K562 (cell line): Measurements from ENCODE around the gene RNF223. TPM values are rescaled to one million over a fixed set of nuclear protein-coding genes. Genes with fewer than 3 reads are reported as not detected.
A peak's percentile ranks its signal among the peaks of the same experiment; 100 is the strongest.

Experiments
- ATAC-seq: fragments of 200-7000 bp; cut with Tn5 transposase; 3 replicates; pipeline ENCODE4 v1.9.1; 2020; ENCODE audit warnings: moderate library complexity
- BruUV-seq: library from RNA; stranded (reverse); fragments of 400-500 nt; replicated peaks from 2 replicates; lab custom pipeline; 2021; lab: Mats Ljungman, UMichigan
- CTCF ChIA-PET: fragments of 300-600 bp; formaldehyde crosslinking; extraction: SDS; loops from one replicate; lab custom pipeline; 2021; ENCODE audit warnings: low intra/inter-chr PET ratio; lab: Yijun Ruan, JAX
- POLR2A ChIA-PET: fragments of 300-600, 350-650 bp; sonication (Branson Sonifier 250); formaldehyde crosslinking; extraction: SDS; loops from one replicate; lab custom pipeline; 2021; ENCODE audit warnings: antibody characterized with exemption, inconsistent platforms; lab: Yijun Ruan, JAX
- DNase-seq, 4 experiments: peaks; one replicate each; pipeline versions ENCODE4 v3.0.0 to v3.0.0-alpha.2; 2011 to 2018; ENCODE audit warnings: low spot score in 3 of 4, mixed read lengths in 3 of 4; ENCODE audit errors: extremely low read depth in 1 of 4
- FAIRE-seq: peaks from 2 replicates; lab custom pipeline; 2011; peaks lifted over from hg19 to GRCh38; lab: Jason Lieb, UNC
- H2AFZ ChIP-seq: 2 replicates; pipeline ENCODE4 v1.6.0; 2011; ENCODE audit warnings: low read depth, low read length, control low read depth, inconsistent platforms
- H3K27ac ChIP-seq: fragments of 200-600 bp; 3 replicates; pipeline ENCODE4 v1.8.0; 2011; ENCODE audit warnings: low read depth, mild to moderate bottlenecking, control low read depth, inconsistent platforms, low read length, moderate library complexity, mixed read lengths; ENCODE audit errors: extremely low read depth
- H3K27me3 ChIP-seq, 2 experiments: fragments of 300-600 bp in 1 of 2; 2 replicates in 1 of 2; 3 replicates in 1 of 2; pipeline versions ENCODE4 v1.6.0 to v1.8.0; 2011; ENCODE audit warnings: inconsistent platforms in 2 of 2, low read length in 2 of 2, mild to moderate bottlenecking in 1 of 2, mixed read lengths in 1 of 2, moderate library complexity in 1 of 2; ENCODE audit not compliant: control insufficient read depth in 2 of 2, insufficient read depth in 2 of 2
- H3K36me3 ChIP-seq: fragments of 300-600 bp; 3 replicates; pipeline ENCODE4 v1.8.0; 2011; ENCODE audit warnings: mild to moderate bottlenecking, low read length, inconsistent platforms; ENCODE audit not compliant: control insufficient read depth, insufficient read depth
- H3K4me1 ChIP-seq, 2 experiments: fragments of 200-600 bp in 1 of 2; replicated peaks in 1 of 2; 2 replicates in 1 of 2; 3 replicates in 1 of 2; pipeline versions ENCODE4 v1.5.1 to v1.8.0; 2011; ENCODE audit warnings: inconsistent platforms in 2 of 2, low read length in 2 of 2, mild to moderate bottlenecking in 1 of 2, mixed read lengths in 1 of 2, moderate library complexity in 1 of 2; ENCODE audit not compliant: control insufficient read depth in 2 of 2, insufficient read depth in 2 of 2
- H3K4me2 ChIP-seq: 2 replicates; pipeline ENCODE4 v1.6.1; 2011; ENCODE audit warnings: low read length, control low read depth, inconsistent platforms, mixed read lengths; ENCODE audit not compliant: insufficient read depth
- H3K4me3 ChIP-seq: fragments of 200-600 bp; sonication (generic), shearing (Covaris generic); 2 replicates; pipeline ENCODE4 v1.5.1; 2016; ENCODE audit warnings: control low read depth, inconsistent platforms
- H3K79me2 ChIP-seq: fragments of 200-600 bp; 3 replicates; pipeline ENCODE4 v1.8.0; 2011; ENCODE audit warnings: low read length, inconsistent platforms; ENCODE audit not compliant: control insufficient read depth, insufficient read depth
- H3K9ac ChIP-seq, 2 experiments: 2 replicates each; pipeline versions ENCODE4 v1.6.0 to v1.6.1; 2011; ENCODE audit warnings: low read depth in 2 of 2, low read length in 2 of 2, control low read depth in 1 of 2, inconsistent platforms in 1 of 2, mild to moderate bottlenecking in 1 of 2, mixed read lengths in 1 of 2; ENCODE audit not compliant: insufficient read depth in 1 of 2
- H3K9me1 ChIP-seq: one replicate; pipeline ENCODE4 v1.6.0; 2011; ENCODE audit warnings: inconsistent platforms, mild to moderate bottlenecking, low read length, moderate library complexity; ENCODE audit not compliant: control insufficient read depth, insufficient read depth
- H3K9me3 ChIP-seq: replicated peaks from 2 replicates; pipeline ENCODE4 v1.5.1; 2011; ENCODE audit warnings: low read depth, low read length, inconsistent platforms; ENCODE audit not compliant: control insufficient read depth, insufficient read depth
- H4K20me1 ChIP-seq: replicated peaks from 2 replicates; pipeline ENCODE4 v1.6.1; 2011; ENCODE audit warnings: low read length, inconsistent platforms, mixed read lengths; ENCODE audit not compliant: control insufficient read depth, insufficient read depth
- BMI1 ChIP-seq: fragments of 150-350 bp; IDR thresholded peaks from 2 replicates; pipeline ENCODE4 v1.6.1; 2014; ENCODE audit warnings: low read length
- HNRNPL ChIP-seq: fragments of 200-400 bp; formaldehyde crosslinking; IDR thresholded peaks from 2 replicates; pipeline ENCODE4 v1.6.1; 2017; ENCODE audit warnings: low read depth, mild to moderate bottlenecking, low read length
- JUN ChIP-seq, 2 experiments: sonication (generic) in 1 of 2; formaldehyde crosslinking in 1 of 2; IDR thresholded peaks; 2 replicates each; pipeline versions ENCODE4 v1.6.1 to v1.8.0; 2012 to 2022; ENCODE audit warnings: borderline replicate concordance in 2 of 2, mild to moderate bottlenecking in 2 of 2, improper control_type of control experiment in 1 of 2, low read depth in 1 of 2, low read length in 1 of 2, missing genetic modification reagents in 1 of 2
- POLR2AphosphoS2 ChIP-seq: IDR thresholded peaks from 2 replicates; pipeline ENCODE4 v1.6.1; 2012; ENCODE audit warnings: low read length, improper control_type of control experiment
- POLR2G ChIP-seq: fragments of 200-400 bp; formaldehyde crosslinking; IDR thresholded peaks from 2 replicates; pipeline ENCODE4 v1.6.1; 2017; ENCODE audit warnings: low read depth, mild to moderate bottlenecking, antibody characterized with exemption, low read length, moderate library complexity
- RBFOX2 ChIP-seq: fragments of 200-400 bp; formaldehyde crosslinking; IDR thresholded peaks from 2 replicates; pipeline ENCODE4 v1.6.1; 2017; ENCODE audit warnings: low read depth, mild to moderate bottlenecking, low read length, moderate library complexity
- RBM14 ChIP-seq: fragments of 200-400 bp; formaldehyde crosslinking; IDR thresholded peaks from 2 replicates; pipeline ENCODE4 v1.6.1; 2018; ENCODE audit warnings: low read depth, mild to moderate bottlenecking, low read length, moderate library complexity, borderline replicate concordance; ENCODE audit not compliant: insufficient read depth
- ZBTB33 ChIP-seq: sonication (generic); formaldehyde crosslinking; IDR thresholded peaks from 2 replicates; pipeline ENCODE4 v1.8.1; 2023; ENCODE audit warnings: mild to moderate bottlenecking, missing genetic modification reagents
- ZNF778 ChIP-seq: fragments of 450-650 bp; formaldehyde crosslinking; IDR thresholded peaks from 2 replicates; pipeline ENCODE4 v1.4.0; 2020; ENCODE audit warnings: mild to moderate bottlenecking, moderate library complexity
- WGBS: fragments of 100-300 bp; shearing (Covaris generic); methylation state at CpG from one replicate; pipeline ENCODE4 v1.1.6; 2016; ENCODE audit warnings: low coverage, mixed read lengths; ENCODE audit not compliant: insufficient coverage; ENCODE audit errors: missing lambda C conversion rate; 5-methylcytosine and 5-hydroxymethylcytosine counted together
- in situ Hi-C: fragments of 300-500 bp; cut with MboI; formaldehyde crosslinking; loops from 4 replicates; pipeline ENCODE4 v1.15.0; 2018; ENCODE audit warnings: inconsistent platforms, mixed read lengths
- intact Hi-C: fragments of 100-400 bp; cut with micrococcal nuclease; formaldehyde crosslinking; loops from 2 replicates; pipeline ENCODE4 v1.14.2; 2022
- polyA plus RNA-seq, 8 experiments: library from polyadenylated mRNA; depleted of rRNA in 4 of 8; stranded (reverse) in 5 of 8; unstranded in 3 of 8; fragments of >200 nt; fragmentation: Nextera tagmentation in 2 of 8; fragmentation: Illumina TruSeq in 1 of 8; extraction: Ambion mirVana in 2 of 8; extraction: Trizol in 1 of 8; gene quantifications; 2 replicates each; pipeline versions ENCODE4 v1.2.1 to v1.2.3, GENCODE V29; 2011 to 2014; ENCODE audit warnings: inconsistent platforms in 1 of 8, missing spikeins in 1 of 8
- total RNA-seq, 7 experiments: library from RNA; depleted of rRNA in 6 of 7; stranded (reverse); fragments of >200 nt in 6 of 7; fragmentation: Illumina TruSeq in 2 of 7; extraction: Trizol in 2 of 7; gene quantifications; 2 replicates each; pipeline versions ENCODE4 v1.2.1 to v1.2.3, GENCODE V29; 2011 to 2021; ENCODE audit warnings: low replicate concordance in 1 of 7

Gene RNF223
- total and polyA plus RNA-seq, 9 of the 15 experiments (the other 6 are each of a cell fraction or from before 2014, with no cell fraction given) = 0.04 to 0.32 TPM; not detected in 7

GRCh38 chr1:1034439-1034781, 39.7 kb downstream of the RNF223 start:
- no peak for ATAC-seq
- POLR2A ChIA-PET = no interaction called here

More at GRCh38 chr1:1034439-1034781, 39.7 kb downstream of the RNF223 start:
- FAIRE-seq = no peak
- H3K4me2 ChIP-seq = no peak overlapping the region
- no peaks in the 10 kb centered on the region for H3K27me3 ChIP-seq
- H2AFZ ChIP-seq = no peak overlapping the region
- 98% methylated on average over 7 of the region's 30 CpGs for WGBS
- H3K4me3 ChIP-seq = no peak overlapping the region
- H3K27ac ChIP-seq = no peak overlapping the region
- CTCF ChIA-PET = no interaction called here
- no peaks in the 10 kb centered on the region for H3K9me1 ChIP-seq
- in situ Hi-C loops = no loop called here
- H3K4me1 ChIP-seq = peaks cover 0 to 74% of the 10 kb centered on the region in 2 experiments; a peak in 3 of 5 replicates
- no peak for DNase-seq
- no peak for TF ChIP-seq POLR2AphosphoS2
- peak; percentile 17; the same call in 1 of the 2 replicates for TF ChIP-seq RBFOX2
- TF ChIP-seq ZBTB33 = peak; percentile 95
- TF ChIP-seq RBM14 = 0 out of 2 replicates have a peak, but pooled peaks have one; percentile 52
- TF ChIP-seq ZNF778 (CRISPR knock-in tag) = no peak
- TF ChIP-seq JUN (IDR thresholded peaks at IDR 0.05; ENCODE audit: borderline replicate concordance, low read depth, low read length) = no peak
- TF ChIP-seq JUN (CRISPR knock-in tag; IDR thresholded peaks at IDR 0.05; ENCODE audit: borderline replicate concordance) = no peak
- peak; percentile 27; the same call in 1 of the 2 replicates for TF ChIP-seq HNRNPL
- no peak for TF ChIP-seq BMI1
- peak; percentile 55 for TF ChIP-seq POLR2G
- intact Hi-C loops = no loop called here
- H3K79me2 ChIP-seq = no peaks in the 10 kb centered on the region; the same call in 2 of the 3 replicates
- no peak overlapping the region for H3K9ac ChIP-seq
- BruUV-seq = no TSS peak
- no peaks in the 10 kb centered on the region for H3K9me3 ChIP-seq
- peaks cover 28% of the 10 kb centered on the region for H4K20me1 ChIP-seq
- H3K36me3 ChIP-seq = peaks cover 13% of the 10 kb centered on the region; the same call in 1 of the 3 replicates
